IMR-90 (cell line): Measurements from ENCODE around the gene ARVCF. TPM values are rescaled to one million over a fixed set of nuclear protein-coding genes. Genes with fewer than 3 reads are reported as not detected.

Experiments
- ATAC-seq: fragments of 200-7000 bp; cut with Tn5 transposase; 2 replicates; pipeline ENCODE4 v1.9.1; 2020; ENCODE audit warnings: low read depth, mild to moderate bottlenecking, moderate library complexity
- BruUV-seq: library from RNA; stranded (reverse); fragments of 400-500 nt; replicated peaks from 2 replicates; lab custom pipeline; 2021; lab: Mats Ljungman, UMichigan
- CTCF ChIA-PET: fragments of 300-600 bp; formaldehyde crosslinking; extraction: SDS; loops from one replicate; lab custom pipeline; 2021; ENCODE audit warnings: antibody characterized with exemption; lab: Yijun Ruan, JAX
- POLR2A ChIA-PET: fragments of 300-600 bp; sonication (Branson Sonifier 250); formaldehyde crosslinking; loops from one replicate; lab custom pipeline; 2022; ENCODE audit warnings: antibody characterized with exemption; ENCODE audit not compliant: unreplicated experiment; lab: Charles Lee
- DNase-seq: peaks from one replicate; pipeline ENCODE4 v3.0.0; 2013
- H2AFZ ChIP-seq: replicated peaks from 2 replicates; pipeline ENCODE3; 2013; ENCODE audit warnings: low read length, mild to moderate bottlenecking; ENCODE audit not compliant: poor library complexity
- H2AK5ac ChIP-seq: 2 replicates; pipeline ENCODE4 v1.6.1; 2013; ENCODE audit warnings: low read depth, low read length, inconsistent platforms
- H2AK9ac ChIP-seq: replicated peaks from 2 replicates; pipeline ENCODE3; 2013; ENCODE audit warnings: mild to moderate bottlenecking, low read depth, low read length, moderate library complexity; ENCODE audit not compliant: poor library complexity
- H2BK120ac ChIP-seq: 2 replicates; pipeline ENCODE4 v1.6.1; 2013; ENCODE audit warnings: low read depth, low read length, inconsistent platforms
- H2BK15ac ChIP-seq: 3 replicates; pipeline ENCODE4 v1.6.1; 2013; ENCODE audit warnings: low read depth, low read length, inconsistent platforms
- H2BK20ac ChIP-seq: 2 replicates; pipeline ENCODE4 v1.6.1; 2013; ENCODE audit warnings: low read depth, mild to moderate bottlenecking, inconsistent platforms, low read length, moderate library complexity
- H2BK5ac ChIP-seq: 2 replicates; pipeline ENCODE4 v1.6.1; 2013; ENCODE audit warnings: mild to moderate bottlenecking, low read depth, low read length, inconsistent platforms; ENCODE audit not compliant: poor library complexity, severe bottlenecking
- H3K14ac ChIP-seq: replicated peaks from 2 replicates; pipeline ENCODE4 v1.6.1; 2013; ENCODE audit warnings: low read depth, low read length, inconsistent platforms
- H3K18ac ChIP-seq: 2 replicates; pipeline ENCODE4 v1.6.1; 2013; ENCODE audit warnings: low read depth, low read length, control low read depth
- H3K23ac ChIP-seq: 2 replicates; pipeline ENCODE4 v1.6.1; 2013; ENCODE audit warnings: low read depth, low read length, inconsistent platforms
- H3K27ac ChIP-seq: 2 replicates; pipeline ENCODE4 v1.5.1; 2013; ENCODE audit warnings: mild to moderate bottlenecking, control low read depth, low read length; ENCODE audit not compliant: insufficient read depth
- H3K27me3 ChIP-seq: 2 replicates; pipeline ENCODE4 v1.6.1; 2013; ENCODE audit warnings: low read length; ENCODE audit not compliant: control insufficient read depth, insufficient read depth
- H3K36me3 ChIP-seq: 2 replicates; pipeline ENCODE4 v1.6.1; 2013; ENCODE audit warnings: low read length, mixed read lengths; ENCODE audit not compliant: control insufficient read depth, insufficient read depth
- H3K4ac ChIP-seq: 2 replicates; pipeline ENCODE4 v1.6.1; 2013; ENCODE audit warnings: low read depth, low read length, inconsistent platforms
- H3K4me1 ChIP-seq: 2 replicates; pipeline ENCODE4 v1.6.1; 2013; ENCODE audit warnings: low read length, mixed read lengths; ENCODE audit not compliant: control insufficient read depth, insufficient read depth
- H3K4me2 ChIP-seq: 2 replicates; pipeline ENCODE4 v1.6.1; 2013; ENCODE audit warnings: low read depth, mild to moderate bottlenecking, control low read depth, low read length, moderate library complexity
- H3K4me3 ChIP-seq: 2 replicates; pipeline ENCODE4 v1.5.1; 2013; ENCODE audit warnings: low read depth, mild to moderate bottlenecking, control low read depth, low read length, moderate library complexity; ENCODE audit not compliant: insufficient read depth
- H3K56ac ChIP-seq: 2 replicates; pipeline ENCODE4 v1.6.1; 2013; ENCODE audit warnings: low read length, inconsistent platforms; ENCODE audit not compliant: insufficient read depth; ENCODE audit errors: extremely low read depth
- H3K79me1 ChIP-seq, 2 experiments: 2 replicates each; pipeline ENCODE4 v1.6.1; 2013; ENCODE audit warnings: low read length in 2 of 2, inconsistent platforms in 1 of 2, low read depth in 1 of 2
- H3K9ac ChIP-seq: 2 replicates; pipeline ENCODE4 v1.6.1; 2013; ENCODE audit warnings: low read depth, low read length, control low read depth
- H3K9me1 ChIP-seq: 2 replicates; pipeline ENCODE4 v1.6.1; 2013; ENCODE audit warnings: low read length, inconsistent platforms; ENCODE audit not compliant: insufficient read depth
- H3K9me3 ChIP-seq: 2 replicates; pipeline ENCODE4 v1.6.1; 2013; ENCODE audit warnings: low read length; ENCODE audit not compliant: control insufficient read depth, insufficient read depth
- H4K20me1 ChIP-seq: 2 replicates; pipeline ENCODE4 v1.6.1; 2013; ENCODE audit warnings: low read length, inconsistent platforms; ENCODE audit not compliant: insufficient read depth
- H4K5ac ChIP-seq: 2 replicates; pipeline ENCODE4 v1.6.1; 2013; ENCODE audit warnings: mild to moderate bottlenecking, low read depth, low read length, control low read depth
- H4K8ac ChIP-seq, 2 experiments: 2 replicates each; pipeline ENCODE4 v1.6.1; 2013; ENCODE audit warnings: low read depth in 2 of 2, low read length in 2 of 2, control low read depth in 1 of 2, inconsistent platforms in 1 of 2
- H4K91ac ChIP-seq: 2 replicates; pipeline ENCODE4 v1.6.1; 2013; ENCODE audit warnings: low read depth, low read length, inconsistent platforms; ENCODE audit not compliant: insufficient read depth
- POLR2A ChIP-seq: IDR thresholded peaks from 2 replicates; pipeline ENCODE4 v1.6.1; 2012; ENCODE audit warnings: mild to moderate bottlenecking, low read depth, low read length
- WGBS, 2 experiments: methylation state at CpG; one replicate each; pipeline versions ENCODE4 v1.1.5 to v1.1.7; 2013; ENCODE audit warnings: missing lambda C conversion rate in 2 of 2; ENCODE audit not compliant: insufficient read length in 1 of 2; ENCODE audit errors: extremely low coverage in 2 of 2; 5-methylcytosine and 5-hydroxymethylcytosine counted together
- dilution Hi-C: fragments of 300-500 bp; cut with HindIII; formaldehyde crosslinking; loops from one replicate; pipeline ENCODE4 v1.14.3; 2018; ENCODE audit warnings: low sequenced_read_pairs; ENCODE audit not compliant: unreplicated experiment
- in situ Hi-C: fragments of 300-500 bp; cut with MboI; formaldehyde crosslinking; loops from 3 replicates; pipeline ENCODE4 v1.14.3; 2019; ENCODE audit warnings: low sequenced_read_pairs, inconsistent platforms, mixed read lengths
- intact Hi-C: fragments of 100-400 bp; cut with micrococcal nuclease; formaldehyde crosslinking; loops from 2 replicates; pipeline ENCODE4 v1.10.0; 2022
- polyA plus RNA-seq, 3 experiments: library from polyadenylated mRNA; depleted of rRNA; stranded (reverse); fragments of >200 nt; gene quantifications; 2 replicates each; pipeline ENCODE4 v1.2.3, GENCODE V29; 2012; ENCODE audit warnings: low replicate concordance in 1 of 3
- total RNA-seq: library from RNA; depleted of rRNA; stranded (reverse); fragments of >200 nt; gene quantifications from 2 replicates; pipeline ENCODE4 v1.2.3, GENCODE V29; 2012

Gene ARVCF
- total and polyA plus RNA-seq, 2 of the 4 experiments (the other 2 are of a cell fraction): 8.6 to 14.1 TPM

GRCh38 chr22:20054485-20054884 is 37.9 kb upstream of the ARVCF start:
- in situ Hi-C loops (no loop called here), intact Hi-C loops (no loop called here), dilution Hi-C loops (no loop called here)
- no peak for DNase-seq
- Histone ChIP-seq H3K56ac (no peak overlapping the region), H3K4me3 (no peak overlapping the region), H3K4ac (no peak overlapping the region), H2AK9ac (peak overlapping the region; percentile 28), H3K79me1 (peaks cover 4 to 7% of the 10 kb centered on the region in 2 experiments; a peak in 2 of 4 replicates), H3K14ac (no peak overlapping the region), H3K9ac (no peak overlapping the region), H3K9me3 (no peaks in the 10 kb centered on the region), H3K4me1 (no peaks in the 10 kb centered on the region), H4K91ac (no peak overlapping the region), H2AK5ac (no peak overlapping the region), H4K5ac (no peak overlapping the region), H2BK120ac (no peak overlapping the region), H3K27ac (no peak overlapping the region), H3K18ac (no peak overlapping the region), H2AFZ (no peak overlapping the region), H2BK15ac (no peak overlapping the region), H3K36me3 (peaks cover 50% of the 10 kb centered on the region), H3K27me3 (no peaks in the 10 kb centered on the region), H4K8ac (no peak overlapping the region), H4K20me1 (no peaks in the 10 kb centered on the region), H2BK5ac (no peak overlapping the region), H3K23ac (no peak overlapping the region), H3K4me2 (no peak overlapping the region), H3K9me1 (no peaks in the 10 kb centered on the region), H2BK20ac (no peak overlapping the region)
- ChIA-PET CTCF (no interaction called here), POLR2A (no interaction called here)
- no peak for TF ChIP-seq POLR2A
- no TSS peak for BruUV-seq
- ATAC-seq: no peak
- 100% methylated on average over 4 of the region's 6 CpGs; no CpG with 5 or more reads in 1 of the 2 experiments for WGBS, 2 experiments
